Neural cell (in vitro differentiated cells): Measurements from ENCODE around the gene AOAH. TPM values are rescaled to one million over a fixed set of nuclear protein-coding genes. Genes with fewer than 3 reads are reported as not detected.

Source experiments
- H2AFZ ChIP-seq: fragments of 200-600, 300-800 bp; sonication (generic), shearing (Covaris generic); 2 replicates; pipeline ENCODE4 v1.6.0; 2014; ENCODE audit warnings: low read depth, mild to moderate bottlenecking, antibody characterized with exemption, low read length, moderate library complexity
- H3F3A ChIP-seq: fragments of 200-600 bp; shearing (Covaris generic); 2 replicates; pipeline ENCODE4 v1.6.1; 2016; ENCODE audit warnings: mild to moderate bottlenecking, moderate library complexity, mixed read lengths, antibody characterized with exemption, low read length; ENCODE audit not compliant: insufficient read depth, poor library complexity, severe bottlenecking
- H3K27ac ChIP-seq: fragments of 200-600, 300-800 bp; sonication (generic), shearing (Covaris generic); 2 replicates; pipeline ENCODE4 v1.5.1; 2014; ENCODE audit warnings: mild to moderate bottlenecking, low read length, moderate library complexity
- H3K27me3 ChIP-seq: fragments of 300-800, 200-600 bp; sonication (generic), shearing (Covaris generic); 2 replicates; pipeline ENCODE4 v1.6.0; 2014; ENCODE audit warnings: mild to moderate bottlenecking, low read depth, low read length, moderate library complexity; ENCODE audit not compliant: insufficient read depth
- H3K36me3 ChIP-seq: fragments of 300-800, 200-600 bp; sonication (generic), shearing (Covaris generic); 2 replicates; pipeline ENCODE4 v1.5.1; 2014; ENCODE audit warnings: mild to moderate bottlenecking, antibody characterized with exemption, low read length, moderate library complexity; ENCODE audit not compliant: insufficient read depth
- H3K4me2 ChIP-seq: fragments of 300-800, 200-600 bp; sonication (generic), shearing (Covaris generic); 2 replicates; pipeline ENCODE4 v1.6.0; 2014; ENCODE audit warnings: mild to moderate bottlenecking, low read length
- H3K4me3 ChIP-seq: fragments of 300-800, 200-600 bp; sonication (generic), shearing (Covaris generic); 2 replicates; pipeline ENCODE4 v1.5.1; 2014; ENCODE audit warnings: mild to moderate bottlenecking, low read length, moderate library complexity
- H3K79me2 ChIP-seq: fragments of 200-600 bp; shearing (Covaris generic); replicated peaks from 2 replicates; pipeline ENCODE4 v1.6.0; 2014; ENCODE audit warnings: mild to moderate bottlenecking, low read length, moderate library complexity; ENCODE audit not compliant: insufficient read depth
- H3K9ac ChIP-seq: fragments of 300-800, 200-600 bp; sonication (generic), shearing (Covaris generic); 2 replicates; pipeline ENCODE4 v1.6.1; 2016; ENCODE audit warnings: mild to moderate bottlenecking, low read length, mixed read lengths
- H3K9me2 ChIP-seq: fragments of 200-600 bp; shearing (Covaris generic); 2 replicates; pipeline ENCODE4 v1.6.1; 2016; ENCODE audit warnings: mild to moderate bottlenecking, low read length, mixed read lengths; ENCODE audit not compliant: insufficient read depth
- H3K9me3 ChIP-seq: fragments of 200-600, 300-800 bp; sonication (generic), shearing (Covaris generic); 2 replicates; pipeline ENCODE4 v1.6.1; 2016; ENCODE audit warnings: mild to moderate bottlenecking, mixed run types, low read length, moderate library complexity, mixed read lengths
- H4K20me1 ChIP-seq: fragments of 200-600 bp; shearing (Covaris generic); 2 replicates; pipeline ENCODE4 v1.6.1; 2016; ENCODE audit warnings: mild to moderate bottlenecking, mixed run types; ENCODE audit not compliant: insufficient read depth
- CTCF ChIP-seq: fragments of 450-650 bp; IDR thresholded peaks from 2 replicates; pipeline ENCODE4 v1.5.1; 2014; ENCODE audit warnings: antibody characterized with exemption, mild to moderate bottlenecking, moderate library complexity; ENCODE audit not compliant: poor library complexity, severe bottlenecking
- EP300 ChIP-seq: fragments of 450-650 bp; conservative IDR thresholded peaks from 2 replicates; pipeline ENCODE4 v1.6.1; 2014; ENCODE audit warnings: antibody characterized with exemption, mild to moderate bottlenecking, moderate library complexity; ENCODE audit not compliant: poor library complexity, severe bottlenecking
- EZH2 ChIP-seq: fragments of 200-600, 300-800 bp; shearing (Covaris generic), sonication (generic); IDR thresholded peaks from 2 replicates; pipeline ENCODE4 v1.6.1; 2014; ENCODE audit warnings: antibody characterized with exemption, low read length, borderline replicate concordance, mild to moderate bottlenecking; ENCODE audit not compliant: insufficient read depth, poor library complexity, severe bottlenecking
- MXI1 ChIP-seq: fragments of 450-650 bp; conservative IDR thresholded peaks from 2 replicates; pipeline ENCODE4 v1.6.1; 2014; ENCODE audit warnings: antibody characterized with exemption, mild to moderate bottlenecking; ENCODE audit not compliant: poor library complexity, severe bottlenecking
- POLR2AphosphoS5 ChIP-seq: IDR thresholded peaks from 2 replicates; pipeline ENCODE4 v1.6.1; 2012
- RAD21 ChIP-seq: fragments of 450-650 bp; conservative IDR thresholded peaks from 2 replicates; pipeline ENCODE4 v1.6.1; 2014; ENCODE audit warnings: antibody characterized with exemption, mild to moderate bottlenecking, moderate library complexity
- REST ChIP-seq: IDR thresholded peaks from 2 replicates; pipeline ENCODE4 v1.6.1; 2012; ENCODE audit warnings: borderline replicate concordance
- TAF1 ChIP-seq: IDR thresholded peaks from 2 replicates; pipeline ENCODE4 v1.6.1; 2012; ENCODE audit warnings: low read depth
- polyA plus RNA-seq: library from polyadenylated mRNA; depleted of rRNA; stranded (reverse); fragments of >200 nt; gene quantifications from 2 replicates; pipeline ENCODE4 v1.2.3, GENCODE V29; 2014

Gene AOAH
- polyA plus RNA-seq, 1 donor from 2014 or later, result 4.3 TPM

GRCh38 chr7:36637417-36637816 lies 86.9 kb downstream of the AOAH start:
- H3K9me3 ChIP-seq, result no peaks in the 10 kb centered on the region
- H3F3A ChIP-seq, result no peaks in the 10 kb centered on the region
- no peaks in the 10 kb centered on the region for H3K27me3 ChIP-seq
- no peaks in the 10 kb centered on the region for H3K9me2 ChIP-seq
- H2AFZ ChIP-seq, result no peak overlapping the region
- no peak overlapping the region for H3K9ac ChIP-seq
- H3K4me2 ChIP-seq, result no peak overlapping the region
- H3K79me2 ChIP-seq, result no peaks in the 10 kb centered on the region
- no peak overlapping the region for H3K4me3 ChIP-seq
- H4K20me1 ChIP-seq, result no peaks in the 10 kb centered on the region
- H3K27ac ChIP-seq, result no peak overlapping the region
- no peaks in the 10 kb centered on the region for H3K36me3 ChIP-seq
- TF ChIP-seq POLR2AphosphoS5, result no peak
- no peak for TF ChIP-seq REST
- TF ChIP-seq CTCF, result no peak
- no peak for TF ChIP-seq EZH2
- no peak for TF ChIP-seq TAF1

GRCh38 chr7:36636126-36636525 lies 88.2 kb downstream of the AOAH start:
- Histone ChIP-seq H3K27me3 (no peaks in the 10 kb centered on the region), H3K4me3 (no peak overlapping the region)
- TF ChIP-seq TAF1 (no peak), EP300 (no peak), RAD21 (no peak), REST (no peak), MXI1 (no peak), POLR2AphosphoS5 (no peak)

More at GRCh38 chr7:36636126-36636525, 88.2 kb downstream of the AOAH start:
- no peaks in the 10 kb centered on the region for H3F3A ChIP-seq
- H2AFZ ChIP-seq, result no peak overlapping the region
- H3K79me2 ChIP-seq, result no peaks in the 10 kb centered on the region
- no peak overlapping the region for H3K27ac ChIP-seq
- H3K4me2 ChIP-seq, result no peak overlapping the region
- H3K36me3 ChIP-seq, result no peaks in the 10 kb centered on the region
- no peaks in the 10 kb centered on the region for H3K9me3 ChIP-seq
- no peaks in the 10 kb centered on the region for H4K20me1 ChIP-seq
- no peaks in the 10 kb centered on the region for H3K9me2 ChIP-seq
- no peak overlapping the region for H3K9ac ChIP-seq
